ENCODE measurements around the gene FSCN2.
"Not testable (repeated sequence)": the region's sequence is repeated elsewhere in the genome, so short reads cannot be mapped to it uniquely, and the experiment has no call there.

The FSCN2 gene

GRCh38 chr17:81579298-81579697 lies 51.1 kb downstream of the FSCN2 start:
- DNase-seq, result no peak

- no peak for DNase-seq
Observed at GRCh38 chr17:81579821-81580321, 51.7 kb downstream of the FSCN2 start.

GRCh38 chr17:81580481-81580880 lies 52.3 kb downstream of the FSCN2 start:
- no peak for DNase-seq

- no peak for DNase-seq
Observed at GRCh38 chr17:81581758-81582157, 53.6 kb downstream of the FSCN2 start.

- DNase-seq, result no peak
Observed at GRCh38 chr17:81582341-81582740, 54.2 kb downstream of the FSCN2 start.

GRCh38 chr17:81582749-81583148 lies 54.6 kb downstream of the FSCN2 start:
- no peak for DNase-seq

- no peak for DNase-seq
Observed at GRCh38 chr17:81583589-81584342, 55.6 kb downstream of the FSCN2 start.

- not testable (repeated sequence) for DNase-seq
Observed at GRCh38 chr17:81584771-81585170, 56.6 kb downstream of the FSCN2 start.

- DNase-seq, result no peak
Observed at GRCh38 chr17:81586096-81586495, 57.9 kb downstream of the FSCN2 start.

All from activated gamma-delta T cell (primary cell).